ENCODE data around the gene ADCY3. TPM values are rescaled to one million over a fixed set of nuclear protein-coding genes. Genes with fewer than 3 reads are reported as not detected.

The ADCY3 gene
- total RNA-seq, 1 experiment from 2014 or later = 75.6 TPM

DNA sequence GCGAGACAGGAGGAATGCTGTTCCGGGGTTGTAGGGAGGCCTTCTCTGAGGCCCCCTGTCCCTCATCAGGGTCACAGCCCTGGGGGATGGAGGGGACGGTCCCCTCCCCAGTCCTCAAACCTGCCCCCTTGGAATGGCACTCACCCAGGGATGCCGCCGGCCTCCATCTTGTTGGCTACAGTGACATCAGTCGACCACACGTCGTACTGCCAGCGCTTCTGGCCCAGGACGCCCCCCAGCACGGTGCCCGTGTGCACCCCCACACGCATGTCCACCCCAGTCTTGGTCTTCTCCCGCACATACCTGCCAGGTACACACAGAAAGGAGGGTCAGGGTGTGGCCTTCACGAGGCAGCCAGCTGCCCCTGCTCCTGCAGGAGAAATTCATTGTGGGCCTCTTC is 80.3 kb downstream of the ADCY3 start:
- POLR2A ChIA-PET = no interaction called here
- DNase-seq = no peak
- H3K27me3 Mint-ChIP-seq (ENCODE audit: insufficient read depth, unreplicated experiment) = no peaks in the 10 kb centered on the region
- peaks cover 12% of the 10 kb centered on the region for H3K36me3 Mint-ChIP-seq (ENCODE audit: insufficient read depth, unreplicated experiment)
- no peak for TF ChIP-seq CTCF (IDR thresholded peaks at IDR 0.05; ENCODE audit: insufficient read depth in 1 of 2, low read depth in 1 of 2, low read length in 1 of 2, severe bottlenecking in 1 of 2, unreplicated experiment in 1 of 2)
- H3K4me1 Mint-ChIP-seq (ENCODE audit: low read depth, unreplicated experiment) = no peaks in the 10 kb centered on the region
- no peak overlapping the region for H3K4me3 Mint-ChIP-seq (ENCODE audit: unreplicated experiment)
- no TSS peak for BruUV-seq (replicated peaks)
- Histone ChIP-seq H3K9me3 (no peaks in the 10 kb centered on the region), H3K4me3 (ENCODE audit: low read depth, low read length) (no peak overlapping the region), H3K4me1 (no peaks in the 10 kb centered on the region), H3K36me3 (ENCODE audit: control insufficient read depth, insufficient read depth, low read length) (no peaks in the 10 kb centered on the region), H3K27me3 (replicated peaks; ENCODE audit: control insufficient read depth, insufficient read depth, low read length) (no peaks in the 10 kb centered on the region)
- intact Hi-C loops (cut with micrococcal nuclease; ENCODE audit: unreplicated experiment) = no loop called here
- H3K9me3 Mint-ChIP-seq (ENCODE audit: unreplicated experiment) = no peaks in the 10 kb centered on the region
- H3K27ac Mint-ChIP-seq (ENCODE audit: unreplicated experiment) = no peak overlapping the region
- CTCF ChIA-PET = no interaction called here

GRCh38 chr2:24838541-24838940 is 81.5 kb downstream of the ADCY3 start:
- Mint-ChIP-seq H3K27ac (ENCODE audit: unreplicated experiment) (no peak overlapping the region), H3K36me3 (ENCODE audit: insufficient read depth, unreplicated experiment) (peaks cover 10% of the 10 kb centered on the region), H3K27me3 (ENCODE audit: insufficient read depth, unreplicated experiment) (no peaks in the 10 kb centered on the region), H3K9me3 (ENCODE audit: unreplicated experiment) (no peaks in the 10 kb centered on the region), H3K4me1 (ENCODE audit: low read depth, unreplicated experiment) (no peaks in the 10 kb centered on the region), H3K4me3 (ENCODE audit: unreplicated experiment) (no peak overlapping the region)
- Histone ChIP-seq H3K4me3 (ENCODE audit: low read depth, low read length) (no peak overlapping the region), H3K36me3 (ENCODE audit: control insufficient read depth, insufficient read depth, low read length) (no peaks in the 10 kb centered on the region), H3K9me3 (no peaks in the 10 kb centered on the region), H3K4me1 (no peaks in the 10 kb centered on the region), H3K27me3 (replicated peaks; ENCODE audit: control insufficient read depth, insufficient read depth, low read length) (no peaks in the 10 kb centered on the region)
- BruUV-seq (replicated peaks) = no TSS peak
- POLR2A ChIA-PET = no interaction called here
- intact Hi-C loops (cut with micrococcal nuclease; ENCODE audit: unreplicated experiment) = no loop called here
- CTCF ChIA-PET = no interaction called here
- no peak for DNase-seq
- no peak for TF ChIP-seq CTCF (IDR thresholded peaks at IDR 0.05; ENCODE audit: insufficient read depth in 1 of 2, low read depth in 1 of 2, low read length in 1 of 2, severe bottlenecking in 1 of 2, unreplicated experiment in 1 of 2)

GRCh38 chr2:24837996-24838513 is 82.0 kb downstream of the ADCY3 start:
- no TSS peak for BruUV-seq (replicated peaks)
- TF ChIP-seq CTCF (IDR thresholded peaks at IDR 0.05; ENCODE audit: insufficient read depth in 1 of 2, low read depth in 1 of 2, low read length in 1 of 2, severe bottlenecking in 1 of 2, unreplicated experiment in 1 of 2) = no peak
- Histone ChIP-seq H3K36me3 (ENCODE audit: control insufficient read depth, insufficient read depth, low read length) (no peaks in the 10 kb centered on the region), H3K4me1 (no peaks in the 10 kb centered on the region), H3K27me3 (replicated peaks; ENCODE audit: control insufficient read depth, insufficient read depth, low read length) (no peaks in the 10 kb centered on the region), H3K4me3 (ENCODE audit: low read depth, low read length) (no peak overlapping the region), H3K9me3 (no peaks in the 10 kb centered on the region)
- H3K27ac Mint-ChIP-seq (ENCODE audit: unreplicated experiment) = no peak overlapping the region
- H3K36me3 Mint-ChIP-seq (ENCODE audit: insufficient read depth, unreplicated experiment) = peaks cover 14% of the 10 kb centered on the region
- no peak overlapping the region for H3K4me3 Mint-ChIP-seq (ENCODE audit: unreplicated experiment)
- POLR2A ChIA-PET = no interaction called here
- CTCF ChIA-PET = no interaction called here
- H3K27me3 Mint-ChIP-seq (ENCODE audit: insufficient read depth, unreplicated experiment) = no peaks in the 10 kb centered on the region
- DNase-seq = no peak
- H3K4me1 Mint-ChIP-seq (ENCODE audit: low read depth, unreplicated experiment) = no peaks in the 10 kb centered on the region
- intact Hi-C loops (cut with micrococcal nuclease; ENCODE audit: unreplicated experiment) = no loop called here
- H3K9me3 Mint-ChIP-seq (ENCODE audit: unreplicated experiment) = no peaks in the 10 kb centered on the region
